K562 (cell line): ENCODE data around the gene TGFA. TPM values are rescaled to one million over a fixed set of nuclear protein-coding genes. Genes with fewer than 3 reads are reported as not detected.

ENCODE experiments used
- ATAC-seq: fragments of 200-7000 bp; cut with Tn5 transposase; 3 replicates; pipeline ENCODE4 v1.9.1; 2020; ENCODE audit warnings: moderate library complexity
- BruUV-seq: library from RNA; stranded (reverse); fragments of 400-500 nt; replicated peaks from 2 replicates; lab custom pipeline; 2021; lab: Mats Ljungman, UMichigan
- CTCF ChIA-PET: fragments of 300-600 bp; formaldehyde crosslinking; extraction: SDS; loops from one replicate; lab custom pipeline; 2021; ENCODE audit warnings: low intra/inter-chr PET ratio; lab: Yijun Ruan, JAX
- POLR2A ChIA-PET: fragments of 300-600, 350-650 bp; sonication (Branson Sonifier 250); formaldehyde crosslinking; extraction: SDS; loops from one replicate; lab custom pipeline; 2021; ENCODE audit warnings: antibody characterized with exemption, inconsistent platforms; lab: Yijun Ruan, JAX
- DNase-seq, 4 experiments: peaks; one replicate each; pipeline versions ENCODE4 v3.0.0 to v3.0.0-alpha.2; 2011 to 2018; ENCODE audit warnings: low spot score in 3 of 4, mixed read lengths in 3 of 4; ENCODE audit errors: extremely low read depth in 1 of 4
- FAIRE-seq: peaks from 2 replicates; lab custom pipeline; 2011; peaks lifted over from hg19 to GRCh38; lab: Jason Lieb, UNC
- H2AFZ ChIP-seq: 2 replicates; pipeline ENCODE4 v1.6.0; 2011; ENCODE audit warnings: low read depth, low read length, control low read depth, inconsistent platforms
- H3K27ac ChIP-seq: fragments of 200-600 bp; 3 replicates; pipeline ENCODE4 v1.8.0; 2011; ENCODE audit warnings: low read depth, mild to moderate bottlenecking, control low read depth, inconsistent platforms, low read length, moderate library complexity, mixed read lengths; ENCODE audit errors: extremely low read depth
- H3K27me3 ChIP-seq, 2 experiments: fragments of 300-600 bp in 1 of 2; 2 replicates in 1 of 2; 3 replicates in 1 of 2; pipeline versions ENCODE4 v1.6.0 to v1.8.0; 2011; ENCODE audit warnings: inconsistent platforms in 2 of 2, low read length in 2 of 2, mild to moderate bottlenecking in 1 of 2, mixed read lengths in 1 of 2, moderate library complexity in 1 of 2; ENCODE audit not compliant: control insufficient read depth in 2 of 2, insufficient read depth in 2 of 2
- H3K36me3 ChIP-seq: fragments of 300-600 bp; 3 replicates; pipeline ENCODE4 v1.8.0; 2011; ENCODE audit warnings: mild to moderate bottlenecking, low read length, inconsistent platforms; ENCODE audit not compliant: control insufficient read depth, insufficient read depth
- H3K4me1 ChIP-seq, 2 experiments: fragments of 200-600 bp in 1 of 2; replicated peaks in 1 of 2; 2 replicates in 1 of 2; 3 replicates in 1 of 2; pipeline versions ENCODE4 v1.5.1 to v1.8.0; 2011; ENCODE audit warnings: inconsistent platforms in 2 of 2, low read length in 2 of 2, mild to moderate bottlenecking in 1 of 2, mixed read lengths in 1 of 2, moderate library complexity in 1 of 2; ENCODE audit not compliant: control insufficient read depth in 2 of 2, insufficient read depth in 2 of 2
- H3K4me2 ChIP-seq: 2 replicates; pipeline ENCODE4 v1.6.1; 2011; ENCODE audit warnings: low read length, control low read depth, inconsistent platforms, mixed read lengths; ENCODE audit not compliant: insufficient read depth
- H3K4me3 ChIP-seq: fragments of 200-600 bp; sonication (generic), shearing (Covaris generic); 2 replicates; pipeline ENCODE4 v1.5.1; 2016; ENCODE audit warnings: control low read depth, inconsistent platforms
- H3K79me2 ChIP-seq: fragments of 200-600 bp; 3 replicates; pipeline ENCODE4 v1.8.0; 2011; ENCODE audit warnings: low read length, inconsistent platforms; ENCODE audit not compliant: control insufficient read depth, insufficient read depth
- H3K9ac ChIP-seq, 2 experiments: 2 replicates each; pipeline versions ENCODE4 v1.6.0 to v1.6.1; 2011; ENCODE audit warnings: low read depth in 2 of 2, low read length in 2 of 2, control low read depth in 1 of 2, inconsistent platforms in 1 of 2, mild to moderate bottlenecking in 1 of 2, mixed read lengths in 1 of 2; ENCODE audit not compliant: insufficient read depth in 1 of 2
- H3K9me1 ChIP-seq: one replicate; pipeline ENCODE4 v1.6.0; 2011; ENCODE audit warnings: inconsistent platforms, mild to moderate bottlenecking, low read length, moderate library complexity; ENCODE audit not compliant: control insufficient read depth, insufficient read depth
- H3K9me3 ChIP-seq: replicated peaks from 2 replicates; pipeline ENCODE4 v1.5.1; 2011; ENCODE audit warnings: low read depth, low read length, inconsistent platforms; ENCODE audit not compliant: control insufficient read depth, insufficient read depth
- H4K20me1 ChIP-seq: replicated peaks from 2 replicates; pipeline ENCODE4 v1.6.1; 2011; ENCODE audit warnings: low read length, inconsistent platforms, mixed read lengths; ENCODE audit not compliant: control insufficient read depth, insufficient read depth
- CBFA2T2 ChIP-seq: fragments of 450-650 bp; conservative IDR thresholded peaks from 2 replicates; pipeline ENCODE4 v1.6.1; 2017; ENCODE audit warnings: mild to moderate bottlenecking
- CUX1 ChIP-seq: fragments of 200-800 bp; sonication (Bioruptor generic); IDR thresholded peaks from 2 replicates; pipeline ENCODE4 v1.6.1; 2016; ENCODE audit warnings: missing genetic modification characterization, missing compliant biosample characterization
- PKNOX1 ChIP-seq: fragments of 450-650 bp; IDR thresholded peaks from 2 replicates; pipeline ENCODE4 v1.6.1; 2016
- WGBS: fragments of 100-300 bp; shearing (Covaris generic); methylation state at CpG from one replicate; pipeline ENCODE4 v1.1.6; 2016; ENCODE audit warnings: low coverage, mixed read lengths; ENCODE audit not compliant: insufficient coverage; ENCODE audit errors: missing lambda C conversion rate; 5-methylcytosine and 5-hydroxymethylcytosine counted together
- in situ Hi-C: fragments of 300-500 bp; cut with MboI; formaldehyde crosslinking; loops from 4 replicates; pipeline ENCODE4 v1.15.0; 2018; ENCODE audit warnings: inconsistent platforms, mixed read lengths
- intact Hi-C: fragments of 100-400 bp; cut with micrococcal nuclease; formaldehyde crosslinking; loops from 2 replicates; pipeline ENCODE4 v1.14.2; 2022
- polyA plus RNA-seq, 8 experiments: library from polyadenylated mRNA; depleted of rRNA in 4 of 8; stranded (reverse) in 5 of 8; unstranded in 3 of 8; fragments of >200 nt; fragmentation: Nextera tagmentation in 2 of 8; fragmentation: Illumina TruSeq in 1 of 8; extraction: Ambion mirVana in 2 of 8; extraction: Trizol in 1 of 8; gene quantifications; 2 replicates each; pipeline versions ENCODE4 v1.2.1 to v1.2.3, GENCODE V29; 2011 to 2014; ENCODE audit warnings: inconsistent platforms in 1 of 8, missing spikeins in 1 of 8
- total RNA-seq, 7 experiments: library from RNA; depleted of rRNA in 6 of 7; stranded (reverse); fragments of >200 nt in 6 of 7; fragmentation: Illumina TruSeq in 2 of 7; extraction: Trizol in 2 of 7; gene quantifications; 2 replicates each; pipeline versions ENCODE4 v1.2.1 to v1.2.3, GENCODE V29; 2011 to 2021; ENCODE audit warnings: low replicate concordance in 1 of 7

The TGFA gene
- total and polyA plus RNA-seq, 9 of the 15 experiments (the other 6 are each of a cell fraction or from before 2014, with no cell fraction given): not detected

- no peaks in the 10 kb centered on the region for H3K4me1 ChIP-seq
- whole genome bisulfite sequencing: 2% methylated on average over 10 of the region's 10 CpGs
- in situ Hi-C loops (no loop called here), intact Hi-C loops (no loop called here)
- no peaks in the 10 kb centered on the region for H3K36me3 ChIP-seq
- H3K4me2 ChIP-seq: no peak overlapping the region
- no TSS peak for BruUV-seq
- no peaks in the 10 kb centered on the region for H3K9me1 ChIP-seq
- H4K20me1 ChIP-seq: no peaks in the 10 kb centered on the region; the same call in 1 of the 2 replicates
- no peaks in the 10 kb centered on the region for H3K79me2 ChIP-seq
- H3K4me3 ChIP-seq: no peak overlapping the region
- FAIRE-seq: no peak
- DNase-seq: no peak
- CTCF ChIA-PET: no interaction called here
- no peak overlapping the region for H2AFZ ChIP-seq
- no peak; the same call in 2 of the 3 replicates for ATAC-seq
- H3K27ac ChIP-seq: no peak overlapping the region
- H3K9ac ChIP-seq: no peak overlapping the region
- POLR2A ChIA-PET: interaction anchor here (0.8 to 1.5 kb wide), 2 partner anchors 8 to 12 kb away, joined by 3 read pairs; no protein-coding TSS in a partner anchor
- H3K27me3 ChIP-seq: peaks cover 0 to 43% of the 10 kb centered on the region in 2 experiments; a peak in 4 of 5 replicates
- H3K9me3 ChIP-seq: no peaks in the 10 kb centered on the region
- TF ChIP-seq CBFA2T2: peak; percentile 9; the same call in 1 of the 2 replicates
- no peak for TF ChIP-seq CUX1 (CRISPR knock-in tag)
- 0 out of 2 replicates have a peak, but pooled peaks have one; percentile 10 for TF ChIP-seq PKNOX1
- TF ChIP-seq, all 486 proteins: peak for 2
Observed at GRCh38 chr2:70467831-70468779, 85.5 kb downstream of the TGFA start.
